HCT116 (cell line): ENCODE results near the gene PI4K2A.

Experiments
- CEBPB ChIP-seq: IDR thresholded peaks from 2 replicates; pipeline ENCODE4 v1.6.1; 2012; ENCODE audit warnings: low read depth
- JUND ChIP-seq: IDR thresholded peaks from 2 replicates; pipeline ENCODE4 v1.6.1; 2012
- MAX ChIP-seq: IDR thresholded peaks from 2 replicates; pipeline ENCODE4 v1.6.1; 2012
- POLR2A ChIP-seq: IDR thresholded peaks from 2 replicates; pipeline ENCODE4 v1.7.0; 2011; ENCODE audit warnings: borderline replicate concordance; ENCODE audit not compliant: insufficient read depth, insufficient read length; ENCODE audit errors: extremely low read depth
- POLR2AphosphoS5 ChIP-seq: IDR thresholded peaks from 2 replicates; pipeline ENCODE4 v1.6.1; 2011; ENCODE audit warnings: mild to moderate bottlenecking, low read depth, low read length, moderate library complexity
- SP1 ChIP-seq: IDR thresholded peaks from 2 replicates; pipeline ENCODE4 v1.6.1; 2012; ENCODE audit warnings: low read depth
- TCF7L2 ChIP-seq: IDR thresholded peaks from 2 replicates; pipeline ENCODE4 v1.7.0; 2011; ENCODE audit warnings: borderline replicate concordance, inconsistent platforms; ENCODE audit not compliant: insufficient read depth, insufficient read length; ENCODE audit errors: extremely low read depth
- ZBTB33 ChIP-seq: IDR thresholded peaks from 2 replicates; pipeline ENCODE4 v1.6.1; 2011; ENCODE audit warnings: mild to moderate bottlenecking, low read length, moderate library complexity; ENCODE audit not compliant: insufficient replicate concordance; ENCODE audit errors: extremely low read depth
- TF ChIP-seq, protein P1 (sequence below), 3 experiments: fragments of 200-600 bp in 1 of 3; sonication (generic) in 1 of 3; IDR thresholded peaks in 2 of 3; conservative IDR thresholded peaks in 1 of 3; 2 replicates each; pipeline ENCODE4 v1.5.1; 2012 to 2017; ENCODE audit warnings: low read depth in 2 of 3, low read length in 2 of 3, antibody characterized with exemption in 1 of 3, borderline replicate concordance in 1 of 3, control low read depth in 1 of 3, mild to moderate bottlenecking in 1 of 3, mixed read lengths in 1 of 3, mixed run types in 1 of 3, moderate library complexity in 1 of 3; ENCODE audit not compliant: insufficient read depth in 1 of 3

DNA sequence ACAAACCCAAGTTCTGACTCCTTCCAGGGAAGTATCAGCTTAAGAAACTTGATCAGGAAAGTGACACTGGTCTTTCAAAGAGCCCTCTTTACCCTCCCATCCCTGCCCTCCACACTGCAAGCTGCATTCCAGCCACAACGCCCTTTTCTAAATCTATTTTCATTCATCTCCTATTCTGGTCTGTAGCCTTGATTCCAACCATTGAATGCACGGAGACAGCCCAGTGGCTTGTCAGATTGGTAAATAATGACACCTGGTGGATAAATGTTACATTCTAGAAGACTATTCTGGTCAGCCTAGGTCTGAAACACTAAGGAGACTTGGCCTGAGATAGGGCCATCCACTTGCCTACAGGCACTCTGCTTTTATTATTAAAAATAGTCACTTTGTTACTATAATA lies 28.1 kb upstream of the PI4K2A start:
- TF ChIP-seq ZBTB33: no peak
- no peak for TF ChIP-seq POLR2AphosphoS5
- TF ChIP-seq TCF7L2: no peak
- no peak for TF ChIP-seq JUND
- TF ChIP-seq, protein P1, sequence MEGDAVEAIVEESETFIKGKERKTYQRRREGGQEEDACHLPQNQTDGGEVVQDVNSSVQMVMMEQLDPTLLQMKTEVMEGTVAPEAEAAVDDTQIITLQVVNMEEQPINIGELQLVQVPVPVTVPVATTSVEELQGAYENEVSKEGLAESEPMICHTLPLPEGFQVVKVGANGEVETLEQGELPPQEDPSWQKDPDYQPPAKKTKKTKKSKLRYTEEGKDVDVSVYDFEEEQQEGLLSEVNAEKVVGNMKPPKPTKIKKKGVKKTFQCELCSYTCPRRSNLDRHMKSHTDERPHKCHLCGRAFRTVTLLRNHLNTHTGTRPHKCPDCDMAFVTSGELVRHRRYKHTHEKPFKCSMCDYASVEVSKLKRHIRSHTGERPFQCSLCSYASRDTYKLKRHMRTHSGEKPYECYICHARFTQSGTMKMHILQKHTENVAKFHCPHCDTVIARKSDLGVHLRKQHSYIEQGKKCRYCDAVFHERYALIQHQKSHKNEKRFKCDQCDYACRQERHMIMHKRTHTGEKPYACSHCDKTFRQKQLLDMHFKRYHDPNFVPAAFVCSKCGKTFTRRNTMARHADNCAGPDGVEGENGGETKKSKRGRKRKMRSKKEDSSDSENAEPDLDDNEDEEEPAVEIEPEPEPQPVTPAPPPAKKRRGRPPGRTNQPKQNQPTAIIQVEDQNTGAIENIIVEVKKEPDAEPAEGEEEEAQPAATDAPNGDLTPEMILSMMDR (IDR thresholded peaks at IDR 0.05 in 2 of 3, conservative IDR thresholded peaks at IDR 0.05 in 1 of 3; ENCODE audit: borderline replicate concordance in 1 of 3, insufficient read depth in 1 of 3, low read depth in 2 of 3, low read length in 2 of 3): peak; percentile 25 to 90 (median 56); a peak in 5 of 6 replicates
- no peak for TF ChIP-seq SP1
- TF ChIP-seq CEBPB: no peak
- TF ChIP-seq POLR2A: no peak
- no peak for TF ChIP-seq MAX
